Measurements from ENCODE around the gene SUSD1.
A peak's percentile ranks its signal among the peaks of the same experiment; 100 is the strongest.

DNA sequence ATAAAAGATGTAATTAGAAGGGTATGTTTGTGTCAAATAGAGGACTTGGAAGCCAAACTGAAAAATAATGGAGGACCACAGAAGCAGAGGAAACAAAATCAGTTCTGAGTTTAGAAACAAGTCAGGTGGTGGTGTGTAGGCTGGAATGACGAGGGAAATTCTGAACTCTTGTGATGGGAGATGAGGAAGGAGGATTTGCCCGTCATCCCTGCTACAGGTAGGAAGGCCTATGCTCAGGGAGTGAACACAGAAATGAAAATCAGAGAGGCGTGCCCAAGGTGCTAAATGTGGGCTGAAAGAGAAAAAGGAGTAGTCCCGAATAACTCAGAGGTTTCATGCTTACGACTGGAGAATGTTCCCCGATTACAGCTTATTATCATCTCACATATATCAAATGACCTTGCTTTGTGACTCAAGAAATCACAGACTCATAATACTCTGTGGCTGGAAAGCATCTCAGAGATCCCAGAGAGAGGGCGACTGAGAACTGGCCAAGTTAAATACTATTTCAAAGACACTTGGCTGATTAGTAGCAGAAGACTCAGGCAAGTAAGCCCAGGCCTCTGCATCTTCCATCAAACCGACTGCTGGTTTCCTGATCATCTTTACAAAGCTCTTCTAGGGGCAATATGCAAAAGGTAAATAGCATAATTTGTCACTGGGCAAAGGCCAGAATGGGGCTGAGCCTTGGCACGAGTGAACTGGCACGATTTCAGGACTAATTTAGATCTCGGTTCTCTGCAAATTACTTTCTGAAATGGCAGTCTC lies 126.0 kb downstream of the SUSD1 start:
- TF ChIP-seq EP300 (IDR thresholded peaks at IDR 0.05; ENCODE audit: low read depth), result no peak
- TF ChIP-seq, protein P1, sequence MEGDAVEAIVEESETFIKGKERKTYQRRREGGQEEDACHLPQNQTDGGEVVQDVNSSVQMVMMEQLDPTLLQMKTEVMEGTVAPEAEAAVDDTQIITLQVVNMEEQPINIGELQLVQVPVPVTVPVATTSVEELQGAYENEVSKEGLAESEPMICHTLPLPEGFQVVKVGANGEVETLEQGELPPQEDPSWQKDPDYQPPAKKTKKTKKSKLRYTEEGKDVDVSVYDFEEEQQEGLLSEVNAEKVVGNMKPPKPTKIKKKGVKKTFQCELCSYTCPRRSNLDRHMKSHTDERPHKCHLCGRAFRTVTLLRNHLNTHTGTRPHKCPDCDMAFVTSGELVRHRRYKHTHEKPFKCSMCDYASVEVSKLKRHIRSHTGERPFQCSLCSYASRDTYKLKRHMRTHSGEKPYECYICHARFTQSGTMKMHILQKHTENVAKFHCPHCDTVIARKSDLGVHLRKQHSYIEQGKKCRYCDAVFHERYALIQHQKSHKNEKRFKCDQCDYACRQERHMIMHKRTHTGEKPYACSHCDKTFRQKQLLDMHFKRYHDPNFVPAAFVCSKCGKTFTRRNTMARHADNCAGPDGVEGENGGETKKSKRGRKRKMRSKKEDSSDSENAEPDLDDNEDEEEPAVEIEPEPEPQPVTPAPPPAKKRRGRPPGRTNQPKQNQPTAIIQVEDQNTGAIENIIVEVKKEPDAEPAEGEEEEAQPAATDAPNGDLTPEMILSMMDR (IDR thresholded peaks at IDR 0.05), result no peak
- peak in 1 of 3 donors; percentile 70 for TF ChIP-seq POLR2AphosphoS5 (IDR thresholded peaks at IDR 0.05)

Data from transverse colon (tissue), 4 donors.